NT2/D1 (cell line): Measurements from ENCODE around the gene CHL1.

Experiments used
- DNase-seq: peaks from one replicate; pipeline ENCODE4 v3.0.0-alpha.2; 2011; ENCODE audit warnings: low read depth, low spot score
- H3K27me3 ChIP-seq: 2 replicates; pipeline ENCODE4 v1.6.0; 2011; ENCODE audit warnings: mild to moderate bottlenecking; ENCODE audit not compliant: insufficient read length, insufficient read depth
- H3K36me3 ChIP-seq: 2 replicates; pipeline ENCODE4 v1.6.1; 2011; ENCODE audit warnings: mild to moderate bottlenecking, low read length, mixed read lengths; ENCODE audit not compliant: insufficient read depth, insufficient read length
- H3K4me1 ChIP-seq: 2 replicates; pipeline ENCODE4 v1.5.1; 2011; ENCODE audit not compliant: insufficient read depth, insufficient read length
- H3K4me3 ChIP-seq: 2 replicates; pipeline ENCODE4 v1.5.1; 2011; ENCODE audit warnings: low read depth; ENCODE audit not compliant: insufficient read length
- H3K9ac ChIP-seq: 2 replicates; pipeline ENCODE4 v1.6.0; 2011; ENCODE audit warnings: low read depth; ENCODE audit not compliant: insufficient read length
- H3K9me3 ChIP-seq: 2 replicates; pipeline ENCODE4 v1.5.1; 2011; ENCODE audit warnings: mild to moderate bottlenecking, low read length; ENCODE audit not compliant: insufficient read depth
- SUZ12 ChIP-seq: IDR thresholded peaks from 2 replicates; pipeline ENCODE4 v1.6.1; 2011; ENCODE audit not compliant: insufficient read length, insufficient read depth; ENCODE audit errors: extremely low read depth
- YY1 ChIP-seq: IDR thresholded peaks from 2 replicates; pipeline ENCODE4 v1.6.1; 2011; ENCODE audit not compliant: insufficient read length, insufficient read depth
- ZNF274 ChIP-seq: IDR thresholded peaks from 2 replicates; pipeline ENCODE4 v1.6.1; 2011; ENCODE audit warnings: mild to moderate bottlenecking, low read depth, low read length

Gene CHL1

DNA sequence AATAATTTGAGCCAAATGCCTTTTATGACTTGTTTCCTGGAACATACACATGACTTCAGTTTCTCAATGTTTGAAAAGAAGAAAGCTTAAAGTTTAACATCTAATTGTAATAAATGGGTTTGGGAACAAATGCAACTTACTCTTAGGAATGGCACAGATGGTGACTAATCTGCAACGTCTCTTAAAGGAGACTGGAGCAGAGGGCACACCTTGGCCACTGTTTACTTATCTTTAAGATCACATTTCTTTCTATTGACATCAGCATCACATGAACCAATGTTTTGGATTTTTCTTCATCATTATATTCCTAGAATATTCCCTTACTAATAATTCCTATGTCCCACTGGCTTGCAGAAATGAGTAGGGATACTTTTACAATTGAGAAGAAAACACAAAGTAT lies 229.5 kb downstream of the CHL1 start:
- Histone ChIP-seq H3K36me3 (no peaks in the 10 kb centered on the region), H3K4me1 (no peaks in the 10 kb centered on the region), H3K9me3 (no peaks in the 10 kb centered on the region), H3K4me3 (no peak overlapping the region), H3K9ac (no peak overlapping the region), H3K27me3 (no peaks in the 10 kb centered on the region)
- TF ChIP-seq SUZ12 = no peak
- no peak for DNase-seq

DNA sequence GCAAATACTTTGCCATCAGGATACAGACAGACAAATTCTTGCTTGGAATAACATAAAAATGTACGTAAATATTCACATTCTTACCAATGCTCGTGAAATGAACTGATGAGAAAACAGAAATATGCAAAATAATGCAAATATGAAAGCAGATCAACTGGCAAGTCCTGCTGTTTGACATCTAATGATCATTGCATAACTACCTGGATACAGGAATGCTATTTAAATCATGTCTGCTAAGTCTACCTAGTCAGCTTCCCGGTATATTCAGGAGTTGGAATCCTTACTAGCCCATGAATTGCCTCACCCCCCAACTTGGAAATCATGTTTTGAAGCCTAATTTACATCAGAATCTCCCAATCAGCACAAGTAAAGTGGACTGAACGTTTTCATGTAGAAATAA lies 230.6 kb downstream of the CHL1 start:
- H3K9me3 ChIP-seq = no peaks in the 10 kb centered on the region
- TF ChIP-seq ZNF274 = no peak
- no peak for TF ChIP-seq SUZ12
- TF ChIP-seq YY1 = no peak
- no peak overlapping the region for H3K4me3 ChIP-seq
- H3K27me3 ChIP-seq = no peaks in the 10 kb centered on the region
- H3K9ac ChIP-seq = no peak overlapping the region
- H3K4me1 ChIP-seq = no peaks in the 10 kb centered on the region
- no peaks in the 10 kb centered on the region for H3K36me3 ChIP-seq
- DNase-seq = no peak

DNA sequence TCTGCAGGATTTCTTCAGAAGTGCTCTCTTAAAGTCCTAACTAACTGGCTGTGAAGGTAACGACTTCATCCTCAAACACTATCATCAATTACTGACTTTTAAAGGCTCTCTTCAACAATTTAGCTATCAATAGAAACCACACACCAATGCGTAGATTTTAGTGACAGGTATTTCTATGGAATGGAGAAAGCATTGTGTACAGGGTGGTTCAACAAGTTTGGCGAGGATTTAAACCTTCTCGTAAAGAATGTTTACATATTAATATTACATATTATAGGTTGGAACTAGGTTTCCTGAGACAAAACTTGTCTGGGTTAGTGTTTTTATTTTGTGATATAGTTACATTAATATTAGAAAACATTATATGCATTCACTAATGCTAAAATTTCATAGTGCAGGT lies 233.6 kb downstream of the CHL1 start:
- TF ChIP-seq SUZ12 = no peak
- TF ChIP-seq YY1 = no peak
- TF ChIP-seq ZNF274 = no peak
- no peak overlapping the region for H3K4me3 ChIP-seq

DNA sequence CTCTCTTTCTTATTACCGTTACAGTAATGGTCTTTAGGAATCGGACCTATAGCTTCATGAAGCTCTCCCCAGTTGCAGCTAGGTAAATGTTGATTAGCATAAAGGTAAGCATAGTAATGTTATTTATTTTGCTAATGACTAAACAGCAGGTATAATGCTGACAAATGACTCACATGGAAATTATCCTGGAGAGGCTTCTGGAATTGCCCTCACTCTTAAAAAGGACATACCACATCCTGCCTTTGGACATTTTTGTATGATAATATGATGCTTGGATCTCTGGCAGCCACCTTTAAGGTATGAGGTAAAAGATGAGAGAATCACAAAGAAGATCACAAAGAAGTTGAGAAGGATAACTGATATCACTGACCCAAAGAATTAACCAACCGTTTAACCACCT lies 238.6 kb downstream of the CHL1 start:
- TF ChIP-seq YY1 (no peak), ZNF274 (no peak), SUZ12 (no peak)
- Histone ChIP-seq H3K36me3 (no peaks in the 10 kb centered on the region), H3K4me1 (no peaks in the 10 kb centered on the region), H3K27me3 (no peaks in the 10 kb centered on the region), H3K4me3 (no peak overlapping the region), H3K9me3 (no peaks in the 10 kb centered on the region), H3K9ac (no peak overlapping the region)
- DNase-seq = no peak

More for the DNA sequence above, 233.6 kb downstream of the CHL1 start:
- H3K9ac ChIP-seq = no peak overlapping the region
- H3K9me3 ChIP-seq = no peaks in the 10 kb centered on the region
- no peaks in the 10 kb centered on the region for H3K4me1 ChIP-seq
- no peak for DNase-seq
- H3K36me3 ChIP-seq = no peaks in the 10 kb centered on the region
- no peaks in the 10 kb centered on the region for H3K27me3 ChIP-seq

DNA sequence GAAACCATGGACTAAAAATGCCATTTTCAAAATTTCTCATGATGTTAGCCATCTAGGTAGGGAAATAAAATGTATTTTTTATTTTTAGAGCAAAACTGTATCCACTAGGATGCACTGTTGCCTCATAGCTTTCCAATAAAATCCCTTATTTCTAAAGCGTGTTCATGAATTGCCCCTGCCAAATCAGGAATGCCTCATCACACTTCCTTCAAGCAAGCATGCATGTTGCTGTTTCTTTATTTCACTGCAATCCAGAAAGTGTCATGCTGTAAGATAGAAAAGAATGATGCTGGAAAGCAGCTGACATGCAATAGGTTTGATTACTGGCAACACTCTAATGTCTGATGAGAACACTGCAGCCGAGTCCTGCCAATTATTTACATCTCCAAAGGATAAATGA lies 239.5 kb downstream of the CHL1 start:
- Histone ChIP-seq H3K4me1 (no peaks in the 10 kb centered on the region), H3K4me3 (no peak overlapping the region), H3K27me3 (no peaks in the 10 kb centered on the region), H3K36me3 (no peaks in the 10 kb centered on the region), H3K9me3 (no peaks in the 10 kb centered on the region), H3K9ac (no peak overlapping the region)
- no peak for DNase-seq
- TF ChIP-seq YY1 (no peak), ZNF274 (no peak), SUZ12 (no peak)

DNA sequence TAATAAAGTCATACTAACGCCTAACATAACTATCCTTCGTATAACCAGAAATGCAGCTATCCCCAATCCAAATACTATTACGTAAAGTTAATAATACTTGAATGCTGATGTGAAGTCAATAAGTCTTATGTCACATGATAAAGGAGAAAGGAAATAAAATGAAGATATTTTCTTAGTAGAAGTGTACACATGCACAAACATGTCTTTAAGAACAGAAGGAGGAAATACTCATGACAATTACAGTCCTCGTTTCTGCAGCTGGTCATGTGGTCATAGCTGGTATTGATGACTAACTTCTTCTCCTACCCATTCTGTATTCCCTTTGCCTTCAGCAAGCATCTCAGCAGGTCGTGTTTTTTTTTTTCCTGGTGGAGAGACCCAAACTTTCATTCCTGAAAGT lies 244.3 kb downstream of the CHL1 start:
- Histone ChIP-seq H3K36me3 (no peaks in the 10 kb centered on the region), H3K27me3 (no peaks in the 10 kb centered on the region), H3K9ac (no peak overlapping the region), H3K9me3 (no peaks in the 10 kb centered on the region), H3K4me3 (no peak overlapping the region), H3K4me1 (no peaks in the 10 kb centered on the region)
- DNase-seq = no peak
- TF ChIP-seq YY1 (no peak), SUZ12 (no peak), ZNF274 (no peak)

DNA sequence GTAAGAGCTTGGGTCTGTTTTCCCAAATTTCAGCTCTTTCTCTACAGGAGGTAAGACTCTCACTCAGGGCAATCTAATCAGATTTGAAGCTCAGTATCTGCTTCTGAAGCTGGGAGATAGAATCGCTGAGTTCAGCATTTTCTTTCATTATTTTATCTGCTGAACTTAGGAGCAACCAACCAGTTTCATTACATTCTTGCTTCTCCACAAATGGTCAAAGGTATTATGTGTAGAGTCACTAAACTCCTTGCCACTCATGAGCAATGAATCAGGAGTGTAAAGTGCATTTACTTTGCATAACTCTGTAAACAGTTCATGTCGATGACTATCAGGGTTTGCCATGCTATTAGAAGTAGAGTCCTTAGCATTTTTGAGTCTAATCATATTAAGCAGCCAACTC lies 249.4 kb downstream of the CHL1 start:
- DNase-seq = no peak
- Histone ChIP-seq H3K36me3 (no peaks in the 10 kb centered on the region), H3K9ac (no peak overlapping the region), H3K4me1 (no peaks in the 10 kb centered on the region), H3K27me3 (no peaks in the 10 kb centered on the region), H3K9me3 (no peaks in the 10 kb centered on the region), H3K4me3 (no peak overlapping the region)
- TF ChIP-seq YY1 (no peak), ZNF274 (no peak), SUZ12 (no peak)

DNA sequence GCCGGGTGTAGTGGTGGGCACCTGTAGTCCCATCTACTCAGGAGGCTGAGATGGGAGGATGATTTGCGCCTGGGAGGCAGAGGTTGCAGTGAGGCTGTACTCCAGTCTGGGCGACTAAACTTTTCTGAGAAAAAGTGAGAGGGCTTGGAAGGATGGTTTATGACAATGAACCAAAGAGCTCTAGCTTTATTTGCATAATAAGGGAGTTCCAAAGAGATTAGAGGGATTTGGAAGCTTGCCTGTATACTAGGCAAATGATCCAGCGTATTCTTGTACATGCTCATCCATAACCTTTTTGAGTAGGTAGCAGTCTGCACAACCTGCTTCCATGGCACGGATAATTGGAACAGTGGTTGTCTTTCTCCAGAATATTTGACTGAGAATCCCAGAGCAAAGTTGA lies 251.1 kb downstream of the CHL1 start:
- no peaks in the 10 kb centered on the region for H3K4me1 ChIP-seq

More for the DNA sequence above, 251.1 kb downstream of the CHL1 start:
- no peak for DNase-seq
- no peaks in the 10 kb centered on the region for H3K36me3 ChIP-seq
- H3K4me3 ChIP-seq = no peak overlapping the region
- H3K9me3 ChIP-seq = no peaks in the 10 kb centered on the region
- TF ChIP-seq YY1 (no peak), ZNF274 (no peak), SUZ12 (no peak)
- H3K9ac ChIP-seq = no peak overlapping the region
- H3K27me3 ChIP-seq = no peaks in the 10 kb centered on the region
